Mesendoderm (in vitro differentiated cells): ENCODE measurements around the gene CAPN12.
"Not testable (repeated sequence)": the region's sequence is repeated elsewhere in the genome, so short reads cannot be mapped to it uniquely, and the experiment has no call there.

ENCODE experiments used
- DNase-seq: peaks from one replicate; pipeline ENCODE4 v3.0.0; 2013
- H2AK5ac ChIP-seq: 2 replicates; pipeline ENCODE4 v1.6.1; 2013; ENCODE audit warnings: low read length, inconsistent platforms
- H2BK120ac ChIP-seq: 2 replicates; pipeline ENCODE4 v1.6.1; 2013; ENCODE audit warnings: low read depth, mild to moderate bottlenecking, low read length, moderate library complexity, mixed read lengths
- H2BK15ac ChIP-seq: replicated peaks from 2 replicates; pipeline ENCODE4 v1.6.1; 2013; ENCODE audit warnings: low read depth, mild to moderate bottlenecking, moderate library complexity
- H2BK5ac ChIP-seq: 2 replicates; pipeline ENCODE4 v1.6.1; 2013; ENCODE audit warnings: low read length, inconsistent platforms
- H3K18ac ChIP-seq: 2 replicates; pipeline ENCODE4 v1.6.1; 2013; ENCODE audit warnings: mild to moderate bottlenecking, low read length, mixed read lengths
- H3K23ac ChIP-seq: one replicate; pipeline ENCODE4 v1.6.1; 2013; ENCODE audit warnings: low read length
- H3K27ac ChIP-seq: 2 replicates; pipeline ENCODE4 v1.5.1; 2013; ENCODE audit warnings: low read depth, mild to moderate bottlenecking, inconsistent platforms, low read length, moderate library complexity
- H3K27me3 ChIP-seq: 2 replicates; pipeline ENCODE4 v1.6.1; 2013; ENCODE audit warnings: low read length, control low read depth, mild to moderate bottlenecking, inconsistent platforms; ENCODE audit not compliant: insufficient read depth, poor library complexity
- H3K36me3 ChIP-seq: 2 replicates; pipeline ENCODE4 v1.6.1; 2013; ENCODE audit warnings: low read length, inconsistent platforms; ENCODE audit not compliant: control insufficient read depth, insufficient read depth
- H3K4ac ChIP-seq: one replicate; pipeline ENCODE4 v1.6.1; 2013; ENCODE audit warnings: low read depth, mild to moderate bottlenecking, low read length, moderate library complexity
- H3K4me1 ChIP-seq: 2 replicates; pipeline ENCODE4 v1.6.1; 2013; ENCODE audit warnings: low read depth, low read length, inconsistent platforms; ENCODE audit not compliant: control insufficient read depth
- H3K4me2 ChIP-seq: 2 replicates; pipeline ENCODE4 v1.6.1; 2013; ENCODE audit warnings: low read length
- H3K4me3 ChIP-seq: 2 replicates; pipeline ENCODE4 v1.5.1; 2013; ENCODE audit warnings: mild to moderate bottlenecking, low read length
- H3K56ac ChIP-seq: one replicate; pipeline ENCODE4 v1.6.1; 2013; ENCODE audit warnings: low read length
- H3K79me1 ChIP-seq: 2 replicates; pipeline ENCODE4 v1.6.1; 2013; ENCODE audit warnings: low read length, inconsistent platforms
- H3K79me2 ChIP-seq: 2 replicates; pipeline ENCODE4 v1.6.1; 2013; ENCODE audit warnings: mild to moderate bottlenecking, low read length; ENCODE audit not compliant: control insufficient read depth, insufficient read depth
- H3K9ac ChIP-seq: 2 replicates; pipeline ENCODE4 v1.6.1; 2013; ENCODE audit warnings: low read length, inconsistent platforms
- H4K5ac ChIP-seq: one replicate; pipeline ENCODE4 v1.6.1; 2013; ENCODE audit warnings: low read length
- H4K8ac ChIP-seq: one replicate; pipeline ENCODE4 v1.6.1; 2013; ENCODE audit warnings: low read depth, mild to moderate bottlenecking, control low read depth, low read length, moderate library complexity
- WGBS: extraction: QIAGEN DNeasy Blood & Tissue Kit; methylation state at CpG from one replicate; pipeline ENCODE4 v1.1.7; 2013; ENCODE audit warnings: low lambda C conversion rate, missing lambda C conversion rate; ENCODE audit not compliant: insufficient coverage; ENCODE audit errors: extremely low coverage; 5-methylcytosine and 5-hydroxymethylcytosine counted together

Gene CAPN12

DNA sequence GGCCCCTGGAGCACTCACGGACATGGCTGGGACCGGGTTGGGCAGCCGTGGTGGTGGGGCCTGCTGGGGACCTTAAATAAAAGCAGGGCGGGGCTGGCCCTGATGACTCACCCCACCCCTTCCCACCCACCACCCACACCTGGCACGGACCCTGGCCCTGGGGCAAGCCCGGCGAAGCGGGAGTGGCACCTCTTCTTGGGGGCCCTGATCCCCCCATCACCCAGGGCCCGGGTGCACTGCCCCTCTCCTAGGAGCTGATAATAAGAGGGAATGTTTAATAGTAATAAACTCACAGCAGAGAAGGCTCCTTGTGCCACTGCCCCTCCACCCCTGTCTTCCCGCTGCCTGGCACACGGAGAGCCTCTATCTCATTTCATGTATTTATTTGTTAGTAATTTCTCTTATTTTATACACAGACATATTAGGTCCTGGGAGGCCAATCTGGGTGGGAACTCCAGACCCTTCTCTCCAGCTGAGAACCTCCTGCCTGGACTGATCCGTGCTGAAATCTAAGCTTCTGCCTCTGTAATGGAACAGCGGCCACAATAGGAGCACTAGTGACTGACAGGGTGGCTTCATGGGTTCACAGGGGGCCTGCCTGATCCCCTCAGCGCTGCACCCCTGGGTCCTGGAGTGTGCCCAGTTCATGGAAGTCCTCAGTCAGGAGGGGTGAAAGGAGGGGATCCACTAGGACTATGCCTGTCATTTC, 29.3 kb upstream of the CAPN12 start, which contains the start of gene LGALS7:
LGALS7 (minus strand) TSS at position 49 of the 709 bp plus-strand sequence; CDS start at position 24, 25 bp downstream.
- Histone ChIP-seq H2BK5ac (no peak within 1 kb of the TSS), H2AK5ac (no peak within 1 kb of the TSS), H3K23ac (no peak within 1 kb of the TSS), H3K4ac (no peak within 1 kb of the TSS), H3K79me1 (no peaks in the 10 kb centered on the region), H3K4me1 (no peaks in the 10 kb centered on the region), H2BK120ac (no peak within 1 kb of the TSS), H3K18ac (no peak within 1 kb of the TSS), H4K8ac (no peak within 1 kb of the TSS), H3K9ac (no peak within 1 kb of the TSS), H3K4me3 (no peak within 1 kb of the TSS), H2BK15ac (no peak within 1 kb of the TSS), H3K79me2 (no peaks in the 10 kb centered on the region), H3K4me2 (no peak within 1 kb of the TSS), H3K27me3 (no peaks in the 10 kb centered on the region), H3K27ac (no peak within 1 kb of the TSS), H3K36me3 (no peaks in the 10 kb centered on the region), H3K56ac (no peak within 1 kb of the TSS), H4K5ac (no peak within 1 kb of the TSS)
- WGBS = no CpG with 5 or more reads among the region's 14 CpGs
- no peak for DNase-seq

GRCh38 chr19:38771569-38771968, 27.3 kb upstream of the CAPN12 start:
- not testable (repeated sequence) for H3K79me2 ChIP-seq, H3K79me1 ChIP-seq, H2BK5ac ChIP-seq, DNase-seq, H3K27me3 ChIP-seq, H3K23ac ChIP-seq, H2AK5ac ChIP-seq, H4K8ac ChIP-seq, H3K4me2 ChIP-seq, H3K9ac ChIP-seq, H3K56ac ChIP-seq, H3K4ac ChIP-seq, H2BK120ac ChIP-seq, H2BK15ac ChIP-seq, H4K5ac ChIP-seq, H3K27ac ChIP-seq, H3K4me1 ChIP-seq, H3K36me3 ChIP-seq, H3K18ac ChIP-seq, H3K4me3 ChIP-seq
- no CpG with 5 or more reads among the region's 30 CpGs for WGBS

DNA sequence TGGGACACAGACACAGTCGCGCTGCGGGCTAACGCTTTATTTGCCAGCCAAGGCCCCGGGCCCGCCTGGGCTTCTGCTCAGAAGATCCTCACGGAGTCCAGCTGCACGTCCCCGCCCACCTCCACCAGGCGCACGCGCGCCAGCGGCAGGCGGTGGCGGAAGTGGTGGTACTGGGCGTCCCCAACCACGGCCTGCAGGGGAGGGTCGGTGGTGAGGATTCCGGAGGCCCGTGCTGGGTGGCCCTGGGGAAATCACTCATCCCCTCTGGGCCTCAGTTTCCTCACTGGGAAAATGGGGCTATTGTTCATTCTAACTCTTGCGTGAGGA, 26.6 kb upstream of the CAPN12 start:
- not testable (repeated sequence) for H2AK5ac ChIP-seq, H3K79me1 ChIP-seq, H3K4me1 ChIP-seq, DNase-seq, H3K23ac ChIP-seq, H3K9ac ChIP-seq, H3K36me3 ChIP-seq, H3K4me3 ChIP-seq, H2BK120ac ChIP-seq, H2BK15ac ChIP-seq, H4K8ac ChIP-seq, H3K18ac ChIP-seq, H2BK5ac ChIP-seq, H3K27ac ChIP-seq, H4K5ac ChIP-seq, H3K79me2 ChIP-seq, H3K4me2 ChIP-seq, H3K4ac ChIP-seq, H3K56ac ChIP-seq, H3K27me3 ChIP-seq
- WGBS = no CpG with 5 or more reads among the region's 22 CpGs

GRCh38 chr19:38770228-38770948, 26.1 kb upstream of the CAPN12 start:
- not testable (repeated sequence) for H3K9ac ChIP-seq, H3K18ac ChIP-seq, H2BK5ac ChIP-seq, H3K79me2 ChIP-seq, H2BK15ac ChIP-seq, H3K23ac ChIP-seq, H3K36me3 ChIP-seq, H4K5ac ChIP-seq, H2AK5ac ChIP-seq, DNase-seq, H3K4me3 ChIP-seq, H3K4me1 ChIP-seq, H3K27me3 ChIP-seq, H3K56ac ChIP-seq, H4K8ac ChIP-seq, H3K4ac ChIP-seq, H2BK120ac ChIP-seq, H3K4me2 ChIP-seq, H3K27ac ChIP-seq, H3K79me1 ChIP-seq
- WGBS = no CpG with 5 or more reads among the region's 58 CpGs

DNA sequence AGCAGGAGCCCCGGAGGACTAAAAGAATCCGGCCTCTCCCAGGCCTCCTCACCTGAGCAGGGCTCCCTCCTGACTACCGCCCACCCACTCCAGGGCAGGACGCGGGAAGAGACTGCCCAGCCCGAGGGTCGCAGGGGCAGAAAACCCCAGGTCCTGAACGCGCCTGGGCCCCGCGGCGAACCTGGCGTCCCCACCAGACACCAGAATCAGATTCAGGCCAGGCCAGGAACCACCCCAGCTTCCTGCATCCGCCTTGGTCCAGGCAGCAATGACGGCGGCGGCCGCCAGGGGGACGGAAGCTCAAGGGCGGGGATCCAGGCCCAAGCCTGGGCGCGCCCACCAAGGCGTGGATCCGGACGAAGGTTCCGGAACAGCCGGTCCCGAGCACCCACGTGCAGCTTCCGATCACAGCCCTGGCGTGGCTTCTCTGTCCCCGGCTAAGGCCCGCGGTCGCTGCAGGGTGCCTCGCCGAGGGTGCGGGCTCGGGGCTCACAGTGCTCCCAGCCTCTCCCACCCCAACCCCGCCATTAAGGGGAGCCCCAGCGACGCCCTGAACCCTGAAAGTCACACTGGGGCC, 25.4 kb upstream of the CAPN12 start:
- no peak overlapping the region for H2AK5ac ChIP-seq
- H2BK15ac ChIP-seq = no peak overlapping the region
- H3K4ac ChIP-seq = no peak overlapping the region
- H4K5ac ChIP-seq = no peak overlapping the region
- peak overlapping the region; percentile 63 for H3K56ac ChIP-seq
- no peaks in the 10 kb centered on the region for H3K79me2 ChIP-seq
- H3K79me1 ChIP-seq = no peaks in the 10 kb centered on the region
- H3K4me1 ChIP-seq = no peaks in the 10 kb centered on the region
- WGBS = no CpG with 5 or more reads among the region's 42 CpGs
- H3K27me3 ChIP-seq = no peaks in the 10 kb centered on the region
- no peak overlapping the region for H2BK120ac ChIP-seq
- no peak overlapping the region for H3K23ac ChIP-seq
- DNase-seq = peak; percentile 73
- no peak overlapping the region for H4K8ac ChIP-seq
- no peak overlapping the region for H3K27ac ChIP-seq
- peak overlapping the region; percentile 44 for H3K9ac ChIP-seq
- H3K36me3 ChIP-seq = no peaks in the 10 kb centered on the region
- H2BK5ac ChIP-seq = no peak overlapping the region
- no peak overlapping the region for H3K4me2 ChIP-seq
- no peak overlapping the region for H3K4me3 ChIP-seq
- H3K18ac ChIP-seq = no peak overlapping the region
